Body of pancreas (tissue), 4 donors: ENCODE measurements around the gene GRIK4. TPM values are rescaled to one million over a fixed set of nuclear protein-coding genes. Genes with fewer than 3 reads are reported as not detected.
A peak's percentile ranks its signal among the peaks of the same experiment; 100 is the strongest.

ENCODE experiments used
- ATAC-seq: fragments of 150-250 bp; one replicate; pipeline ENCODE4 v1.9.1; 2016
- DNase-seq, 4 donors: peaks; one replicate each; pipeline ENCODE4 v3.0.0-alpha.2; 2019
- H3K27ac ChIP-seq, 4 donors: fragments of 200-600 bp; sonication (generic); 1 replicate in 3 of 4; 2 replicates in 1 of 4; pipeline versions ENCODE4 v1.5.1 to v1.6.1; 2016 to 2019; ENCODE audit warnings: mild to moderate bottlenecking in 1 of 4, mixed read lengths in 1 of 4, moderate library complexity in 1 of 4
- H3K27me3 ChIP-seq, 2 donors: fragments of 200-600 bp; sonication (generic); one replicate each; pipeline ENCODE4 v1.6.0; 2016; ENCODE audit warnings: mild to moderate bottlenecking in 1 of 2
- H3K36me3 ChIP-seq, 2 donors: fragments of 200-600 bp; sonication (generic); replicated peaks in 1 of 2; 2 replicates each; pipeline ENCODE4 v1.5.1; 2016; ENCODE audit warnings: low read depth in 2 of 2; ENCODE audit not compliant: insufficient read depth in 1 of 2
- H3K4me1 ChIP-seq: fragments of 200-600 bp; sonication (generic); one replicate; pipeline ENCODE4 v1.6.0; 2016
- H3K4me3 ChIP-seq, 2 donors: fragments of 200-600 bp; sonication (generic); 1 replicate in 1 of 2; 2 replicates in 1 of 2; pipeline ENCODE4 v1.5.1; 2016 to 2019
- H3K9me3 ChIP-seq, 3 donors: fragments of 200-600 bp; sonication (generic); 1 replicate in 2 of 3; 2 replicates in 1 of 3; pipeline ENCODE4 v1.5.1; 2016
- POLR2A ChIP-seq, 3 donors: fragments of 450-650 bp; IDR thresholded peaks; one replicate each; pipeline ENCODE4 v1.6.1; 2016; ENCODE audit warnings: antibody characterized with exemption in 3 of 3, mild to moderate bottlenecking in 2 of 3
- WGBS, 2 donors: methylation state at CpG; one replicate each; pipeline ENCODE4 v1.1.5; 2017; 5-methylcytosine and 5-hydroxymethylcytosine counted together
- intact Hi-C: fragments of 100-400 bp; cut with DNase I; formaldehyde crosslinking; loops from one replicate; pipeline ENCODE4 v1.15.1; 2023
- total RNA-seq, 2 donors: library from RNA; depleted of rRNA; stranded (reverse); fragments of >200 nt; gene quantifications; one replicate each; pipeline ENCODE4 v1.1.0, GENCODE V29; 2016
- TF ChIP-seq, protein P1 (sequence below), 7 experiments: fragments of 450-650 bp in 4 of 7; fragments of 200-600 bp in 3 of 7; sonication (generic) in 3 of 7; IDR thresholded peaks; one replicate each; pipeline ENCODE4 v1.5.1; 2016 to 2019; ENCODE audit warnings: antibody characterized with exemption in 7 of 7

Gene GRIK4
- total RNA-seq, 2 donors from 2014 or later, result not detected

DNA sequence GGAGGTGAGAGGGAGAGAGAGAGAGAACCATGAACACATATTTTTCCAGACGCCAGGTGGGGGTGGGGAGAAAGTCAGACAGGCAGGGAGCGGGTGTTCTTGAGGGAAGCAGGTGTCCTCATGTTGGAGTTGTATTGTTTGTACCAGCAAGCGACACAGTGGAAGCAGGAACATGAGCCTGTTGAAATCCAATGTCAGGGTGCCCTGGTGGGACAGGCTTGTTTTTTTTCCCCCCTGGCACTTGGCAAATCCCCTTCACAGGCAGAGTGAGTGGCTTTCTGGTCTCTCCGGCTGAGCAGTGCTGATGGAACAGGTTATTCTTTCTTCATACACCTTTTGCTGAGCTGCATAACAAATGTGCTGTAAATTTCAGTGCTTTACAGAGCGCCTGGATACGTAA is 125.6 kb downstream of the GRIK4 start:
- Histone ChIP-seq H3K9me3 (no peaks in the 10 kb centered on the region), H3K27ac (no peak overlapping the region), H3K36me3 (no peaks in the 10 kb centered on the region), H3K4me1 (no peaks in the 10 kb centered on the region), H3K4me3 (no peak overlapping the region), H3K27me3 (no peaks in the 10 kb centered on the region)
- no peak for ATAC-seq
- no peak for TF ChIP-seq POLR2A (IDR thresholded peaks at IDR 0.05)
- TF ChIP-seq, protein P1, sequence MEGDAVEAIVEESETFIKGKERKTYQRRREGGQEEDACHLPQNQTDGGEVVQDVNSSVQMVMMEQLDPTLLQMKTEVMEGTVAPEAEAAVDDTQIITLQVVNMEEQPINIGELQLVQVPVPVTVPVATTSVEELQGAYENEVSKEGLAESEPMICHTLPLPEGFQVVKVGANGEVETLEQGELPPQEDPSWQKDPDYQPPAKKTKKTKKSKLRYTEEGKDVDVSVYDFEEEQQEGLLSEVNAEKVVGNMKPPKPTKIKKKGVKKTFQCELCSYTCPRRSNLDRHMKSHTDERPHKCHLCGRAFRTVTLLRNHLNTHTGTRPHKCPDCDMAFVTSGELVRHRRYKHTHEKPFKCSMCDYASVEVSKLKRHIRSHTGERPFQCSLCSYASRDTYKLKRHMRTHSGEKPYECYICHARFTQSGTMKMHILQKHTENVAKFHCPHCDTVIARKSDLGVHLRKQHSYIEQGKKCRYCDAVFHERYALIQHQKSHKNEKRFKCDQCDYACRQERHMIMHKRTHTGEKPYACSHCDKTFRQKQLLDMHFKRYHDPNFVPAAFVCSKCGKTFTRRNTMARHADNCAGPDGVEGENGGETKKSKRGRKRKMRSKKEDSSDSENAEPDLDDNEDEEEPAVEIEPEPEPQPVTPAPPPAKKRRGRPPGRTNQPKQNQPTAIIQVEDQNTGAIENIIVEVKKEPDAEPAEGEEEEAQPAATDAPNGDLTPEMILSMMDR (IDR thresholded peaks at IDR 0.05), result no peak
- 63% methylated on average over 6 of the region's 6 CpGs for WGBS, 2 donors
- intact Hi-C loops, result no loop called here
- DNase-seq, result no peak

DNA sequence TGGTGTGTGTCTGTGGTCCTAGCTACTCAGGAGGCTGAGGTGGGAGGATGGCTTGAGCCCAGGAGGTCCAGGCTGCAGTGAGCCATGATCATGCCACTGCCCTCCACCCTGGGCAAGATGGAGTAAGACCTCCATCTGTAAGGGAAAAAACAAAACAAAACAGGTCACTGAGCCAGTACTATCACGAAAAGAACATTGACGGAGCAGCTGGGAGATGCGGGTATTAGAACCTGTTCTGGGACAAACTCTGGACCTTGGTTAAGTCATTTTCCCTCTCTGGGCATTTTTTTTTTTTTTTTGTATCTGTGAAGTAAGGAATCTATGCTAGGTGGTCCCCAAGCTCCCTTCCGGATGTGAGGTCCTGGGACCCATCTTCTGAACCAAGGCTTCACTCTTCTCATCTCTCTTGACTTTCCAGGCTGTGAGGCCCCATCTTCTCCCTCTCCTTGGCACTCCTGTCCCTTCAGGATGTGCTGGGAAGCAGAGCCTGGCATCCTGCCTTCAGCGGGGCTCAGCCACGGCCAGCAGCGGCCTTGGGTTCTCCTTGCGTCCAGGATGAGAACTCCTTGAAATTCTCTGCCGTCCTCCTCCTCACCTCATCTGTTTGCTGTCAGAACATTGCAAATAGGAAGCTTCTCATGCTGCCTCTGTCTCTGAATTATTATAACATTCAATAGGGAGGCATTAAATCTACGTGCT is 130.8 kb downstream of the GRIK4 start:
- Histone ChIP-seq H3K9me3 (no peaks in the 10 kb centered on the region), H3K27ac (no peak overlapping the region), H3K4me1 (no peaks in the 10 kb centered on the region), H3K36me3 (no peaks in the 10 kb centered on the region), H3K4me3 (no peak overlapping the region), H3K27me3 (no peaks in the 10 kb centered on the region)
- DNase-seq, result no peak
- no peak for TF ChIP-seq POLR2A (IDR thresholded peaks at IDR 0.05)
- TF ChIP-seq, protein P1 (IDR thresholded peaks at IDR 0.05), result no peak
- intact Hi-C loops, result no loop called here
- no peak for ATAC-seq
- WGBS, 2 donors, result 72 to 76% methylated on average over 10 of the region's 10 CpGs

DNA sequence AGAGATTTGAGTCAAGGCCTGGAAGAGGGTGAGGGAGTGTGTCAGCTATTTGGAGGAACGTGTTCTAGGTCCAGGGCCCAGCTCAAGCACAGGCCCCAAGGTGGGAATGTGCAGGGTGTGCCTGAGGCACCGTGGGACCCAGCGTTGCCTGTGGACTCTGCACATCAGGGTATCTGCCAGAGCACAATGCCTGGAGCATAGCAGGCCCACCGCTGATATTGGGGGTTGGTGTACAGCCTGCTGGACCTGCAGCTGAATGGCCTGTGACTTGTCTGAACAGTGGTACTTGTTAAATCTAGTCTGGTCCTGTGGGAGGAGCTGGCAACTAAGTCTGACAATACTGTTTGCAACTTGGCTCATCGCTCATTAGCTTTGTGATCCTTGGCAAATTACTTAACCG is 131.7 kb downstream of the GRIK4 start:
- WGBS, 2 donors, result 69 to 77% methylated on average over 5 to 6 of the region's 6 CpGs
- H3K4me3 ChIP-seq, result no peak overlapping the region
- ATAC-seq, result no peak
- no peaks in the 10 kb centered on the region for H3K9me3 ChIP-seq
- intact Hi-C loops, result no loop called here
- no peak for TF ChIP-seq POLR2A (IDR thresholded peaks at IDR 0.05)
- TF ChIP-seq, protein P1 (IDR thresholded peaks at IDR 0.05), result no peak
- H3K27ac ChIP-seq, result no peak overlapping the region
- no peak for DNase-seq
- H3K27me3 ChIP-seq, result no peaks in the 10 kb centered on the region
- no peaks in the 10 kb centered on the region for H3K4me1 ChIP-seq
- H3K36me3 ChIP-seq, result no peaks in the 10 kb centered on the region

DNA sequence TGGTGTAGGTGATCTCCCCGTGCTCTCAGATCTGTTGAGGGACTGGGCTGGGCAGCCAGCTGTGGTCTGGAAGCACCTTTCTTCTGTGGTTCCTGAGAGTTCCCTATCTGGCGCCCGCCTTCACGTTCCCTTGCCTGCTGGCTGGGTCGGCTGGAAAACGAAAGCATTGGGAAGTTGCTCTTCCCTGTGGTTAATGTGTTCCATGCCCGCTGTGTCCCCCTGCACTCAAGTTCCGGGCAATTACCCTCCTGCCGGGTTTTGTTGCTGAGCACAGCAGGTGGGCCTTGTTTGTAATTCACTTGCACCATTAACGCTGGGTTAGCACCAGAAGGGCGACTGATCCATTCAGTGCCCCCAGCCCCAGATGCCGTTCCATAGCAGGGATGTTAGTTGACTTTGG is 134.1 kb downstream of the GRIK4 start:
- H3K4me1 ChIP-seq, result no peaks in the 10 kb centered on the region
- no peaks in the 10 kb centered on the region for H3K27me3 ChIP-seq
- DNase-seq, result peak in 1 of 4 donors; percentile 5
- no peaks in the 10 kb centered on the region for H3K36me3 ChIP-seq
- WGBS, 2 donors, result 18 to 29% methylated on average over 11 to 12 of the region's 12 CpGs
- H3K4me3 ChIP-seq, result no peak overlapping the region
- no peak for TF ChIP-seq POLR2A (IDR thresholded peaks at IDR 0.05)
- TF ChIP-seq, protein P1 (IDR thresholded peaks at IDR 0.05), result no peak
- intact Hi-C loops, result no loop called here
- H3K27ac ChIP-seq, result no peak overlapping the region
- no peaks in the 10 kb centered on the region for H3K9me3 ChIP-seq
- no peak for ATAC-seq

DNA sequence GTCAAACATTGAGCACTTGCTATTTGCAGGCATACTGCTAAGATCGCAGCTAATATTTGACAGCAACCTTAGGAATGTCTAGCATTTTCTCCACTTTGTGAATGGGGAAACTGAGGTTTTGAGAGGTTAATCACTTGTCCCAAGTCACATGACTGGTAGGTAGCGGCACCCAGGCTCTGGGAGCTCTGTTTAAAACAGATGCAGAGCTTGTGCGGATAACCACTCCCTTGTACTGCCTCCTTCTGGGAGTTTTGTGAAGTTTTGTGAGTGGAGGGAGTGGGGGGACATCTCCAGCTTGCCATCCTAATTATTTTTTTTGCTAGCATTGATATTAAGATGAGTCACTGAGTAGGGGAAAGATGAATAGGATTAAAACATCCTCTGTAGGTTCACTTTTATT is 134.7 kb downstream of the GRIK4 start:
- DNase-seq, result no peak
- intact Hi-C loops, result no loop called here
- H3K9me3 ChIP-seq, result no peaks in the 10 kb centered on the region
- H3K36me3 ChIP-seq, result no peaks in the 10 kb centered on the region
- no peak for ATAC-seq
- H3K27ac ChIP-seq, result no peak overlapping the region
- WGBS, 2 donors, result 77 to 89% methylated on average over 3 of the region's 3 CpGs
- no peak overlapping the region for H3K4me3 ChIP-seq
- H3K27me3 ChIP-seq, result no peaks in the 10 kb centered on the region
- TF ChIP-seq, protein P1 (IDR thresholded peaks at IDR 0.05), result no peak
- no peak for TF ChIP-seq POLR2A (IDR thresholded peaks at IDR 0.05)
- no peaks in the 10 kb centered on the region for H3K4me1 ChIP-seq
